Right lobe of liver (tissue), 6 donors: ENCODE data around the gene ACSF2. TPM values are rescaled to one million over a fixed set of nuclear protein-coding genes. Genes with fewer than 3 reads are reported as not detected.
A peak's percentile ranks its signal among the peaks of the same experiment; 100 is the strongest.

ENCODE experiments used
- ATAC-seq, 4 donors: fragments of 200-7000 bp; cut with Tn5 transposase; one replicate each; pipeline ENCODE4 v1.9.1; 2020; ENCODE audit warnings: mild to moderate bottlenecking in 4 of 4, moderate library complexity in 4 of 4
- DNase-seq, 3 donors: peaks; one replicate each; pipeline ENCODE4 v3.0.0-alpha.2; 2020
- H3K27ac ChIP-seq, 3 donors: fragments of 200-600 bp; one replicate each; pipeline ENCODE4 v1.8.0; 2022
- H3K27me3 ChIP-seq, 2 donors: fragments of 200-600 bp; one replicate each; pipeline ENCODE4 v1.8.0; 2022
- H3K36me3 ChIP-seq, 4 donors: fragments of 200-600 bp; sonication (generic) in 1 of 4; one replicate each; pipeline versions ENCODE4 v1.5.1 to v1.8.0; 2017 to 2022; ENCODE audit warnings: control low read depth in 1 of 4
- H3K4me1 ChIP-seq, 4 donors: fragments of 200-600 bp; sonication (generic) in 1 of 4; one replicate each; pipeline versions ENCODE4 v1.5.1 to v1.8.0; 2017 to 2022; ENCODE audit warnings: control low read depth in 1 of 4
- H3K4me3 ChIP-seq, 3 donors: fragments of 200-600 bp; one replicate each; pipeline ENCODE4 v1.8.0; 2022
- H3K9me3 ChIP-seq, 4 donors: fragments of 200-600 bp; sonication (generic) in 1 of 4; one replicate each; pipeline versions ENCODE4 v1.5.1 to v1.8.0; 2017 to 2022; ENCODE audit warnings: control low read depth in 1 of 4
- POLR2A ChIP-seq: fragments of 450-650 bp; IDR thresholded peaks from one replicate; pipeline ENCODE4 v1.6.1; 2017; ENCODE audit warnings: antibody characterized with exemption, mild to moderate bottlenecking
- WGBS: methylation state at CpG from one replicate; pipeline ENCODE4 v1.1.6; 2018; ENCODE audit warnings: low coverage, low lambda C conversion rate; ENCODE audit not compliant: insufficient coverage; ENCODE audit errors: missing lambda C conversion rate; 5-methylcytosine and 5-hydroxymethylcytosine counted together
- intact Hi-C, 2 donors: fragments of 100-400 bp; cut with DNase I; formaldehyde crosslinking; loops; one replicate each; pipeline versions ENCODE4 v1.11.2 to v1.14.1; 2022
- total RNA-seq, 6 experiments: library from RNA; depleted of rRNA in 2 of 6; stranded (reverse); fragments of >200 nt in 2 of 6; fragmentation: NEBNext Ultra II Directional in 3 of 6; extraction: Animal tissue kit (Norgen Biotek cat#: 25700) in 3 of 6; gene quantifications; one replicate each; pipeline versions ENCODE4 v1.1.0 to v1.2.4, GENCODE V29; 2016 to 2023
- TF ChIP-seq, protein P1 (sequence below), 4 donors: fragments of 200-600 bp in 3 of 4; fragments of 450-650 bp in 1 of 4; IDR thresholded peaks; one replicate each; pipeline versions ENCODE4 v1.5.1 to v1.8.0; 2016 to 2022; ENCODE audit warnings: antibody characterized with exemption in 4 of 4, mild to moderate bottlenecking in 2 of 4
- donor health status: DM: no; HTN: yes; CAD: no.
- donor health status: DM: no; HTN: no; CAD: no.
- donor health status: DM: no; HTN: no; CAD: no.
- donor health status: DM: no; HTN: yes; CAD: no.
- donor health status: DM: no; HTN: yes; CAD: no.

The ACSF2 gene
- total RNA-seq, 6 experiments from 2014 or later: 25.1 to 60.9 (median 36.9) TPM

DNA sequence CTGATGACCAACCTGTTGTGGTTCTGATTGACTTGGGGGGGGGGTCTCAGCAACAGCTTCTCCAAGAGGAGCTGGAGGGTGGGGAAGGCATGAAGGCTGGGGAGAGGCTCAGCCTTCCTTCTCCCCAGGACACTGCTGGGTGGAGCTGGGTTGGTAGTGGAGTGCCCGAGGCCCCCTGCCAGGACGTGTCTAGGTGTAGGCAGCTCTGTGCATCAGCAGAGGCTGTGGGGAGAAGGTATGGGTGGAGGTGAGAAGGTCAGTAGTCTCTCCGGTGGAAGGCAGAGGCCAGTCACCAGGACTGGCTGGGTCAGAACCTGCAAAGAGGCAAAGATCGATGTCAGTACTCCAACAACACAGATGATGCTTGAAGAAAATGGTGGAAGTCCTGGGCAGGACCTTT, 38.7 kb downstream of the ACSF2 start:
- Histone ChIP-seq H3K27ac (no peak overlapping the region), H3K4me1 (peaks cover 0 to 62% (median 21%) of the 10 kb centered on the region in 4 donors), H3K4me3 (no peak overlapping the region), H3K27me3 (no peaks in the 10 kb centered on the region), H3K36me3 (no peaks in the 10 kb centered on the region), H3K9me3 (no peaks in the 10 kb centered on the region)
- ATAC-seq: no peak
- no peak for DNase-seq
- TF ChIP-seq, protein P1, sequence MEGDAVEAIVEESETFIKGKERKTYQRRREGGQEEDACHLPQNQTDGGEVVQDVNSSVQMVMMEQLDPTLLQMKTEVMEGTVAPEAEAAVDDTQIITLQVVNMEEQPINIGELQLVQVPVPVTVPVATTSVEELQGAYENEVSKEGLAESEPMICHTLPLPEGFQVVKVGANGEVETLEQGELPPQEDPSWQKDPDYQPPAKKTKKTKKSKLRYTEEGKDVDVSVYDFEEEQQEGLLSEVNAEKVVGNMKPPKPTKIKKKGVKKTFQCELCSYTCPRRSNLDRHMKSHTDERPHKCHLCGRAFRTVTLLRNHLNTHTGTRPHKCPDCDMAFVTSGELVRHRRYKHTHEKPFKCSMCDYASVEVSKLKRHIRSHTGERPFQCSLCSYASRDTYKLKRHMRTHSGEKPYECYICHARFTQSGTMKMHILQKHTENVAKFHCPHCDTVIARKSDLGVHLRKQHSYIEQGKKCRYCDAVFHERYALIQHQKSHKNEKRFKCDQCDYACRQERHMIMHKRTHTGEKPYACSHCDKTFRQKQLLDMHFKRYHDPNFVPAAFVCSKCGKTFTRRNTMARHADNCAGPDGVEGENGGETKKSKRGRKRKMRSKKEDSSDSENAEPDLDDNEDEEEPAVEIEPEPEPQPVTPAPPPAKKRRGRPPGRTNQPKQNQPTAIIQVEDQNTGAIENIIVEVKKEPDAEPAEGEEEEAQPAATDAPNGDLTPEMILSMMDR (IDR thresholded peaks at IDR 0.05): no peak
- no peak for TF ChIP-seq POLR2A
- intact Hi-C loops: no loop called here
- 50% methylated on average over 2 of the region's 4 CpGs for WGBS

DNA sequence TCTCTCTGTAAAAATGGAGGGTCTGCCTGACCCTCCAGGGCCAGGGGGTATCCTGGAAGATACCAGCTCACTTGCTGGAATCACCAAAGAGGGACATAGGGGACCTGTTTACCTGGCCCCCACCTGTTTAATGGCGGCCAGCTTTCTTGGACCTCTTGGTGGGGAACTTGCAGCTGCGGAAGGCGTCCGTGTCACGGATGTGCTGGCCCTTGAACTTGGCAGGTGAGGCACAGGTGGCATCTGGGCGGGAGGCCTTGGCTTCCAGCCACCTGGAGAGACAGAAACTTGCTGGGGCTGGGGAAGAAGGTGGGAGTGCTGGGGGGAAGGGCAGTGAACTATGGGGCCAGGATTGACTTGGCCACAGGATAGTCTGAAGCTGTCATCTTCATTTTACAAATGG, 39.2 kb downstream of the ACSF2 start:
- peaks cover 0 to 60% (median 21%) of the 10 kb centered on the region in 4 donors for H3K4me1 ChIP-seq
- H3K27me3 ChIP-seq: no peaks in the 10 kb centered on the region
- H3K27ac ChIP-seq: no peak overlapping the region
- H3K36me3 ChIP-seq: no peaks in the 10 kb centered on the region
- no peak for ATAC-seq
- intact Hi-C loops: no loop called here
- TF ChIP-seq, protein P1 (IDR thresholded peaks at IDR 0.05): no peak
- TF ChIP-seq POLR2A: no peak
- DNase-seq: no peak
- no peaks in the 10 kb centered on the region for H3K9me3 ChIP-seq
- WGBS: 67% methylated on average over 6 of the region's 6 CpGs
- no peak overlapping the region for H3K4me3 ChIP-seq

DNA sequence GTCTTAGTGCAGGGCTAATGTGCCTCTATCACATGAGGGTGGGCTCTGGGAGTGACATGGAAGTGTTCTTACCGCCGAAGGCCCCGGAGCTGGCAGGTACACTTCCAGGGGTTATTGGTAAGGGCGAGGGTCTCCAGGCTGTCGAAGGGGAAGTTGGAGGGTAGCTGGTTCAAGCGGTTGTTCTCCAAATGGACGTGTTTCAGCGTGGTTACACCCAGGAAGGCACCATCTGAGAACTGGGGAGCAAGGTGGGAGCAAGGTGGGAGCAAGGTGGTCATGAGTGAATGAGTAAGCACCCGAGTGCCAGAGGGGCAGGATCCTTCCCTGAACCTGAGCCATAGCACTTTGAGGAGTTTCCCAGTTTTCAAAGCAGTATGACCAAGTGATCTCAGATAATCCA, 39.6 kb downstream of the ACSF2 start:
- intact Hi-C loops: no loop called here
- DNase-seq (no peak), ATAC-seq (no peak)
- Histone ChIP-seq H3K4me1 (peaks cover 0 to 60% (median 21%) of the 10 kb centered on the region in 4 donors), H3K9me3 (no peaks in the 10 kb centered on the region), H3K27me3 (no peaks in the 10 kb centered on the region), H3K4me3 (no peak overlapping the region), H3K27ac (peak overlapping the region in 1 of 3 donors; percentile 29), H3K36me3 (no peaks in the 10 kb centered on the region)
- 94% methylated on average over 8 of the region's 9 CpGs for WGBS
- TF ChIP-seq, protein P1 (IDR thresholded peaks at IDR 0.05): no peak
- TF ChIP-seq POLR2A: no peak

DNA sequence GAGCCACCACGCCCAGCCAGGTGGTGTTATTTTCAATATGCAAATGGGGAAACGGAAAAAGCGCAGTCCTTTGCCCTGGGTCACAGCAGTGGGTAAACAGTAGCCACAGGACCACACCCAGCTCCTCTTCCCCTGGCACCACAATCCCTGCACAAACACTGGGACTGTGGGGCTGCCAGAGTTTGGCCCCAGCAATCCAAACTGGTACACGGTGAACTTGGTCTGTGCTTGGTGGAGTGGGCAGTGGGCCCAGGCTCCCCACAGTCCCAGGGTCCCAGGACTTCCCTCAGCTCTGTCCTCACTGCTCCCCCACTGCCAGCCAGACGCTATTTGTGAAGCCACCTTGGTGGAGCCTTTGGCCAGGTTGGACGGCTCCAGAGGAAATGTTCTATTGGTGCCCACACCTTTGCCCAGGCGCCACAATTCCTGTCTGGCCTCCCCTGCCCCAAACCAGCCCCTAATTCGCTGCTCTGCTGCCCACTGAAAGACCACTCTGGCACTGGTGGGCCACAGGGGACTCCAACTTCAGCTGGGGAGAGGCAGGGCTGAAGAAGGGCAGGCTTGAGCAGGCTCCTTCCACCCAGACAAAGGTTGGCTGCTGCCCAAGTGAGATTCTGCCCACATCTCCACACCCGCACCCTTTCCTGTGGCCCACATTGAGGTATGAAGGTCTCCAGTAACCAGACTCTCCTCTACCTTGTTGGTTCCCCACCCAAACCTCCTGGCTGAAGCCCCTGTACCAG, 40.5 kb downstream of the ACSF2 start:
- Histone ChIP-seq H3K27ac (peak overlapping the region in 2 of 3 donors; percentile 55 to 70), H3K9me3 (no peaks in the 10 kb centered on the region), H3K4me3 (no peak overlapping the region), H3K4me1 (peaks cover 0 to 68% (median 21%) of the 10 kb centered on the region in 4 donors), H3K36me3 (no peaks in the 10 kb centered on the region), H3K27me3 (no peaks in the 10 kb centered on the region)
- intact Hi-C loops: no loop called here
- 35% methylated on average over 4 of the region's 9 CpGs for WGBS
- ATAC-seq: peak; percentile 82 to 85 (median 84)
- DNase-seq: peak; percentile 70 to 92 (median 86)
- TF ChIP-seq, protein P1 (IDR thresholded peaks at IDR 0.05): no peak
- TF ChIP-seq POLR2A: no peak
